GM19328 (cell line): ENCODE data around the gene ADCY10.
"Not testable (repeated sequence)": the region's sequence is repeated elsewhere in the genome, so short reads cannot be mapped to it uniquely, and the experiment has no call there.

ENCODE experiments used
- ATAC-seq: cut with Tn5 transposase; IDR thresholded peaks from one replicate; pipeline ENCODE4 v1.9.1; 2021; ENCODE audit warnings: mild to moderate bottlenecking, moderate library complexity; ENCODE audit not compliant: unreplicated experiment

Gene ADCY10

DNA sequence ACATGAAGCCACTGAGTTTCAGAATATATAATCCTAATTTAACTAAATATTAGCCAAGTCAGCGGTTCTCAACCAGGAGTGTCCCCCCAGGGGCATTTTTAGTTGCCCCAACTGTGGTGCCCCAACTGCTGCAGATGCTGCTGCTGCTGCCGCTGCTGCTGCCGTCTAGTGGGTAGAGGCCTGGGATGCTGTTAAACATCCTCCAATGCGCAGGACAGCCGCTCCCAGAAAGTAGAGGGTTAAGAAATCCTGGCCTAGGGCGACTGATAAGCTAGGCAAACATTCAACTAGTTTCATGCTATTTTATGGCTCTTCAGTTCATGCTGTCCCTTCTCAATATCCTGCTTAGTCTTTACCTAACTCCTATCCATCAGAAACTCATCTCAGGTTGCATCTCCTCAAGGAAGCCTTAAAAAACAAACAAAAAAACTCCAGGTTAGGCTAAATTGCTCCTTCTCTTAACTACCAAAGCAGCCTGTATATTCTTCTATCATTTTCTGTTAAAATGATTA lies 12.6 kb upstream of the ADCY10 start:
- ATAC-seq: no peak

DNA sequence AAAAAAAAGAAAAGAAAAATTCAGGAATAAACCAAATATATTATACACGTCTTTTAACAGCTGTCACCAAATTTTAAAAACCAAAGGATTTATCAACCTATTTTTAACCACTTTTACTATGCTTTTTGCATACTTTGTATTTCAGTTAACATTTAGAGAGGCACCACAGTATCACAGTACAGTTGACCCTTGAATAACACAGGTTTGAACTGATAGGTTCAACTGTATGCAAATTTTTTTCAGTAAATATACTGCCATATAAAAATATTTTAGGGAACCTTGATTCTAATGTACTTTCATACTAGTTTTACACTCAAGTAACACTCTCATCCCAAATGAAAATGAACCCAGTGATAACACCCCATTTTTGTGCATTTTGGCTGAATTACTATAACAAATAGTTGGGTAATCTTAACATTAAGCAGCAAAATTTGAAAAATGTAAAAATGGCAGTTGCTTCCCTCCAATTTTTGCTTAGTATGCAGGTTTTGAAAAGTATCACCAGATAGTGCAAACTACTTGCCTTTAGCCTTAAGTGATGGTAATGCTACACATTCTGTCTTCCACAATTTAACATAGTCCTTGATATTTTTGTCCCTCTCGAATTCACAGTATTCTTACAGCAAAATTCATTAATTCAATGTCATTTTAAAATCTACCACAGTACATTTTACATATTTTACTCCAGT lies 10.8 kb upstream of the ADCY10 start:
- no peak for ATAC-seq

DNA sequence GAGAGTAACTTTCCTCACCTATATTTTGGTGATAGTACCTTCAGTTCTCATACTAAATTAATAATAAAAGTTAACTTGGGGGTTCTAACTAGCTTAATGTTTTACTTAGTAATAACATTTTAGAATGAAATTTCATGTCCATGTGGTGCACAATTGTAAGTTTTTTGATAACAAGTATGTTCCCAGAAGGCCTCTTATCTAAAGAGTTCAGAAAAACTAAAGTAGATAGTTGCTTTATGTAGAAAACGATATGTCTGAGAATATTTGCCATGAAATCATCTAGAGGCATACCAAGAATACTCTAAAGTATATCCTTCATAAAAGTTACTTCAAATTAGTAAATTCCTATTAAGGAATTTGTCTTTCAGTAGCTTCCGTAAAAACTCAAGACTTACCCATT lies 10.2 kb upstream of the ADCY10 start:
- ATAC-seq: no peak

GRCh38 chr1:167923324-167924056 lies 9.6 kb upstream of the ADCY10 start:
- no peak for ATAC-seq

DNA sequence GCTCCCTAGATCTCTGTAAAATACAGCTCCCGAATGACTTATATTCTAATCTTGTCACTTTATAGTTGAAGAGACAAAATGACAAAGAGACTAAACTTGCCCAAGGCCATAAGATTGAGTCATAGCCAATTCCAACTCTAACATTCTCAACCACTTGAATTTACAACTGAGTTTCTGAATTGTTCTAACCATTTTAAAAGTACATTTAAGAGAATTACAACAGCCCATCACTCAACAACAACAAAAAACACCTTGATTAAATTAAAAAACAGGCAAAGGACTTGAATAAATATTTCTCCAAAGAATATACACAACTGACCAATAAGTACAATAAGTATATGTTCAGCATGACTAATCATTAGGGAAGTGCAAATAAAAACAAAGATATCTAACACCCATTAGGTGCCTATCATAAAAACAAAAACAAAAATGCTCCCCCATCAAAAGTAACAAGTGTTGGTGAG lies 8.7 kb upstream of the ADCY10 start:
- ATAC-seq: no peak

DNA sequence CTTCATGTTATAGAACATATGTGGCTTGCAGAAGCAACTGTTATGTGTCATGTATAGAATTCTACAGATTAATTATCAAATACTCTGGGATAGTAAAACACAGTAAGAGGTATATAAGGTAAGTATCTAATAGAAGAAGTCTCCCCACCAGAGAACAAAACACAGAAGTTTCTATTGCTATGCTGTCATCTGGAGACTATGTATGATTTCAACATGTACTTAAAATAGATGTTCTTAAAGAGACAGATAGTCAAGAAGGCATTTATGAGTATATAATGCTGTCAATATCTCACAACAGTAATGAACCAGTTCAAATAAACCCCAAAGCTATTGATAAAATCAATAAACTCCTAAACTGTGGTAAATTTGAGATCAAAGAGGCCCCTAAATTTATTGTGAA lies 8.1 kb upstream of the ADCY10 start:
- no peak for ATAC-seq

DNA sequence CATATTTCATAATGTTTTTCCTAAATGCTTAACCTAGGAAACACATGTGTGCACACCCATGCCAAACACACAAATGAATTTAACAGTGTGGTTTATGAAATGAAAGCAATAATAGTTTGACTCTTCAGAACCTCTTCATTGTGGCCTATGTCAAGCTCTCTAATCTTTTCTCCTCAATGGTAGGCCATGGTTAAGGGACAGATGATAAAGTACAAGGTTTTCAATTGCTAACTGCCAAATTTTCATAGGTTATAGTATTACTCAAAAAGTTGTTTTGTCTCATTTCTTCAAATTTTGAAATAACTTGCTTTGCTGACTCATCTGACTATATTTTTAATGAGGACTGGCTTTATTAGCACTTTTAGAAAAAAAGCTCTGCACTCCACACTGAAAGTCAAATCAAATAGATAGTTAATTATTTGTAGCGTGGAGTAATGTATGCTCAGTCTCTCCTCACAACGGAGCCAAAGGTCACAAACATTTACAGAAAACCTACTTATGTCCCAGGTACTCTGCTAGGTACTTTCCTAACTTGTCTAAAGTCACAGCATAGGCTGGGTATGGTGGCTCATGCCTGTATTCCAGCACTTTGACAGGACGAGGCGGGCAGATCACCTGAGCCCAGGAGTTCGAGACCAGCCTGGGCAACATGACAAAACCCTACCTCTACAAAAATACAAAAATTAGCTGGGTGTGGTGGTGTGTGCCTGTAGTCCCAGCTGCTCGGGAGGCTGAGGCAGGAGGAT lies 3.0 kb upstream of the ADCY10 start:
- ATAC-seq: no peak

- no peak for ATAC-seq
Observed at GRCh38 chr1:167915569-167915968, 1.6 kb upstream of the ADCY10 start.

DNA sequence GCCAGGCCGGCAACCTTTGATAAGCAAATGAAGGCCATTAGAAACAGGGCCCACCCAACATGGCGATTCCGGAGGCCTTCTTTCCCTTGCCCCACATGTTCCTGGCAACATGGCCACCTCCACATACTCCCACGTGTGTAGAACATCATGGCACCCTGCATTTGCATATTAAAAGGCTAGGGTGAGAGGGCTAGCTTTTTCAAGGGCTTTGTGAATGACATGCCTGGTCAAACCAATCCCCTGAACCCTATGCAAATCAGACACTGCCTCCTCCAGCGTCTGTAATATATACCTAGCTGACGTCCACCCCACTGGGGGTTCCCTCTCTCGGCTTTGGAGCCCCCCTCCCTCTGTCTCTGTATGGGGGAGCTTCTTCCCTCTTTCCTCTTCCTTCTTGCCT lies 1.6 kb downstream of the ADCY10 start:
- no peak for ATAC-seq

DNA sequence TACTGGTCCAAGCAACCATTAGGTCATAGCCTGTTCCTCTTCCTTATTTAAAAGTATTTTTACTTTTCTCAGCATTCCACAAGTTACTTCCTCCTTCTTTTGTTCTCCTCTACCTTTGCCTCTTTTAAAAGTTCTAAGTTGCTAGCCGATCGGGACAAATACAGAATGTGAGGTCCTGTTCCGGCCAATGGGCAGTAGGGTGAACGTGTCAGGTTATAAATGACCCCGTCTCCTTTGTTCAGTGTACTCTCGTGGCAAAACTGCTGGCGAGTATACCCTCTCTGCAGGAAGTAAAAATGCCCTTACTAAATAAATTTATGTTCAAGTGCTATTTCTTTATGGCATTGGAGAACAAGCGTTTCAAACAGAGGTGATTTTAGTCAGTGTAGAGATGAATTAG lies 2.5 kb downstream of the ADCY10 start:
- no peak for ATAC-seq

GRCh38 chr1:167910530-167910929 lies 3.4 kb downstream of the ADCY10 start:
- ATAC-seq: no peak

- no peak for ATAC-seq
Observed at GRCh38 chr1:167909691-167910180, 4.2 kb downstream of the ADCY10 start.

DNA sequence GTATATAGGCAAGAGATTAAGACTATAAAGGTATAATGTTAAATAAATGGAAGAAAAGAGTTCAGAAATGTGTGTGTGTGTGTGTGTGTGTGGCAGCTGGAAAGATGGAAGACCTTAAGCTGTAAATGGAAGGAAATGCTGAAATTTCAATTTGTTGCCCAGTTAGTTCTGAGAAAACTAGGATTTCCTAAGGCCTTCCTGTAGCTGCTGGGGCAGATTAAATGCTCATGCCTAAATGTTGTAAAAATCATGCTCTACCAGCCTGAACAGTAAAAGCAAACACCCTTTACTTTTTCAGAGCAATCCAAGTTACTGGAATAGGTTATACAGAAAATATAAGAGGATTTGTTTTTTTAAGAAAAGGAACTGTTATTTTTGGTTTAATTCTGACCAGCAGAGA lies 8.3 kb downstream of the ADCY10 start:
- no peak for ATAC-seq

- ATAC-seq: no peak
Observed at GRCh38 chr1:167905182-167905581, 8.8 kb downstream of the ADCY10 start.

GRCh38 chr1:167904652-167905130 lies 9.2 kb downstream of the ADCY10 start:
- no peak for ATAC-seq

- no peak for ATAC-seq
Observed at GRCh38 chr1:167900907-167901306, 13.0 kb downstream of the ADCY10 start.

GRCh38 chr1:167899253-167899681 lies 14.7 kb downstream of the ADCY10 start:
- no peak for ATAC-seq

- ATAC-seq: no peak
Observed at GRCh38 chr1:167898578-167899222, 15.2 kb downstream of the ADCY10 start.

DNA sequence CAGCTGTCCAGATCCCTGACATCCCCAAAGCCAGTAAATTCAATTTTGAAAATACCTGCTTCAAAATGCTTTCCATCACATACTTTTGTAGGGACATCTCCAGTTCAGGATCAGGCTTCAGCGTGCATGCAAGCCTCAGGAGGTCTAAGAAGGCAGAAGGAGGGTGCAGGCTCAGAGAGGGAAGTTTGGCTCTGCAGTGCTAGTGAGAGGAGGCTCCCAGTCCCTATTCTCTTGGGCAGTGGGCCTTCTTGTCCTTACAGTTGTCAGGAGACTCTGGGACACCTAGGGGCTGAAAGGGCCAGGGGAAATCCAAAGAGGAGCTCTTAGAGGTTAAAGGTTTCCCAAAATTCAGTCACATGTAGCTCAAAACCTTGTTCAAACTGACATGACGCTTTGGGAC lies 20.1 kb downstream of the ADCY10 start:
- no peak for ATAC-seq

DNA sequence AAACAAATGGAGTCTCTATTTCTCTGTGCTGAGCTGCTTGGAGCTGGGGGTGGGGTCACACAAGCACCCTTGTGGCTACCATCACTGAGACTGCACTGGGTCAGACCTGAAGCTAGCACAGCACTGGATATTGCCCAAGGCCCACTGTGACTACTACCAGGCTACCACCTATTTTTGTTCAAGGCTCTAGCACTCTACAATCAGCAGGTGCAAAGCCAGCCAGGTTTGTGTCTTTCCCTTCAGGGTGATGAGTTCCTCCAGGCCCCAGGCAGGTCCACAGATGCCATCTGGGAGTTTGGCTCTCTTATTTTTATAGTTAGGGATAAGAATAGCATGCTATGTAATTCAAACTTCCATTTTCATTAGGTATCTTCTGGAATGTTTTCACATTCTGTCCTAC lies 23.5 kb downstream of the ADCY10 start:
- ATAC-seq: no peak

DNA sequence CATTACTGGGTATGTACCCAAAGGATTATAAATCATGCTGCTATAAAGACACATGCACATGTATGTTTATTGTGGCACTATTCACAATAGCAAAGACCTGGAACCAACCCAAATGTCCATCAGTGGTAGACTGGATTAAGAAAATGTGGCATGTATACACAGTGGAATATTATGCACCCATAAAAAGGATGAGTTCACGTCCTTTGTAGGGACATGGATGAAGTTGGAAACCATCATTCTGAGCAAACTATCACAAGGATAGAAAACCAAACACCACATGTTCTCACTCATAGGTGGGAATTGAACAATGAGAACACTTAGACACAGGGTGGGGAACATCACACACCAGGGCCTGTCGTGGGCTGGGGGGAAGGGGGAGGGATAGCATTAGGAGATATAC lies 26.7 kb downstream of the ADCY10 start:
- ATAC-seq: not testable (repeated sequence)
